Testis (tissue), 2 donors: ENCODE measurements around the gene INPP4A.

Experiments used
- CTCF ChIP-seq, 3 experiments: fragments of 450-650 bp in 2 of 3; fragments of 200-600 bp in 1 of 3; sonication (generic) in 1 of 3; IDR thresholded peaks; one replicate each; pipeline ENCODE4 v1.5.1; 2016 to 2019; ENCODE audit warnings: antibody characterized with exemption in 3 of 3, mild to moderate bottlenecking in 2 of 3, moderate library complexity in 1 of 3
- POLR2A ChIP-seq: fragments of 450-650 bp; IDR thresholded peaks from one replicate; pipeline ENCODE4 v1.6.1; 2017; ENCODE audit warnings: antibody characterized with exemption, mild to moderate bottlenecking, moderate library complexity

- TF ChIP-seq CTCF (IDR thresholded peaks at IDR 0.05): no peak
- no peak for TF ChIP-seq POLR2A
These were observed 95.9 kb downstream of the INPP4A start for GRCh38 chr2:98540536-98540935.
